ENCODE results near the gene KCNIP3. TPM values are rescaled to one million over a fixed set of nuclear protein-coding genes. Genes with fewer than 3 reads are reported as not detected.

Gene KCNIP3
- total RNA-seq, 1 donor from 2014 or later = 6.0 TPM

DNA sequence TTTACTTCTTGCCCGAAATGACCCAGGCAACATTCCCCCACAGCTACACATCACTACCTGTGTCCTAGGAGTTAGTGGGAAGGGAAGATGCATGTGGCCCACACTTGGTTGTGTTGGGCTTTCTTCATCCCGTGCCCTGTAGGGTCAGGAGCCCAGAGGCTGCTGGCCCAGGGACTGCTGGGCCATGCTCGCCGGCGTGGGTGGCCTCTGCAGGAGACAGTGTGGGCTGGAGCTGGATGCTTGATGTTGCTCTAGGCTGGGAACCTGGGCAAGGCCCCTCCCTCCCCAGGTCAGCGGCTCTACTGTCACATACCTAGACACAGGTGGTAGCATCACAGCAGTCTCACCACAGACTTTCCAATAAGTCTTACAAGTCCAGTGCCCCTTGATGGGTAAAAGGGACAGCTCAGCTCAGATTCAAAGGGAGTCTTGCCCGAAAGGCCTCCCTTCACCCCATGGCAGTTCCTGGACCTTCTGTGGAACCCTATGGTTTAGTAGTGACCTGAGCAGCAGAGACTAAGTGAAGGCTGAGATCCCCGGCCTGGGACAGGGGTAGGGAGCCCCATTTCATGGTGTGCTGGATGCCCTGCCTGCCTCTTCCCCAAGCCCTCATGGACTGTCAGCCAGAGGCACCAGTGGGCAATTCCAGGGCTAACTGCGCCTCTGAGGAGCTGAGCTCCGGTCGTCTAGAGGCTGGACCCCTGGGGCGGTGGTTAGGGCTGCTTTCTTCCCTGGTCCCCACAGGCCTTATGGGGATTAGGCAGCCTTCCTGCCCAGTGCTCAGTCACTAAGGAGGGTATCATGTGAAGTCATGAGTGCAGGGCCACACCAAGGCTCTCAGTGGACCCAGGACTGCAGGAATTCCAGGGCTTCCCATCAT, 59.9 kb downstream of the KCNIP3 start:
- TF ChIP-seq, protein P1, sequence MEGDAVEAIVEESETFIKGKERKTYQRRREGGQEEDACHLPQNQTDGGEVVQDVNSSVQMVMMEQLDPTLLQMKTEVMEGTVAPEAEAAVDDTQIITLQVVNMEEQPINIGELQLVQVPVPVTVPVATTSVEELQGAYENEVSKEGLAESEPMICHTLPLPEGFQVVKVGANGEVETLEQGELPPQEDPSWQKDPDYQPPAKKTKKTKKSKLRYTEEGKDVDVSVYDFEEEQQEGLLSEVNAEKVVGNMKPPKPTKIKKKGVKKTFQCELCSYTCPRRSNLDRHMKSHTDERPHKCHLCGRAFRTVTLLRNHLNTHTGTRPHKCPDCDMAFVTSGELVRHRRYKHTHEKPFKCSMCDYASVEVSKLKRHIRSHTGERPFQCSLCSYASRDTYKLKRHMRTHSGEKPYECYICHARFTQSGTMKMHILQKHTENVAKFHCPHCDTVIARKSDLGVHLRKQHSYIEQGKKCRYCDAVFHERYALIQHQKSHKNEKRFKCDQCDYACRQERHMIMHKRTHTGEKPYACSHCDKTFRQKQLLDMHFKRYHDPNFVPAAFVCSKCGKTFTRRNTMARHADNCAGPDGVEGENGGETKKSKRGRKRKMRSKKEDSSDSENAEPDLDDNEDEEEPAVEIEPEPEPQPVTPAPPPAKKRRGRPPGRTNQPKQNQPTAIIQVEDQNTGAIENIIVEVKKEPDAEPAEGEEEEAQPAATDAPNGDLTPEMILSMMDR (IDR thresholded peaks at IDR 0.05) = no peak
- peaks cover 6% of the 10 kb centered on the region for H3K9me3 Mint-ChIP-seq (ENCODE audit: low read depth)
- peaks cover 12% of the 10 kb centered on the region for H3K4me1 Mint-ChIP-seq (ENCODE audit: low read depth)
- H3K27me3 Mint-ChIP-seq (ENCODE audit: low read depth) = no peaks in the 10 kb centered on the region
- H3K4me3 Mint-ChIP-seq (ENCODE audit: unreplicated experiment) = no peak overlapping the region
- H3K27ac Mint-ChIP-seq (ENCODE audit: unreplicated experiment) = no peak overlapping the region
- no peaks in the 10 kb centered on the region for H3K36me3 Mint-ChIP-seq (ENCODE audit: low read depth)
- peak; percentile 57 for DNase-seq (ENCODE audit: low spot score)

DNA sequence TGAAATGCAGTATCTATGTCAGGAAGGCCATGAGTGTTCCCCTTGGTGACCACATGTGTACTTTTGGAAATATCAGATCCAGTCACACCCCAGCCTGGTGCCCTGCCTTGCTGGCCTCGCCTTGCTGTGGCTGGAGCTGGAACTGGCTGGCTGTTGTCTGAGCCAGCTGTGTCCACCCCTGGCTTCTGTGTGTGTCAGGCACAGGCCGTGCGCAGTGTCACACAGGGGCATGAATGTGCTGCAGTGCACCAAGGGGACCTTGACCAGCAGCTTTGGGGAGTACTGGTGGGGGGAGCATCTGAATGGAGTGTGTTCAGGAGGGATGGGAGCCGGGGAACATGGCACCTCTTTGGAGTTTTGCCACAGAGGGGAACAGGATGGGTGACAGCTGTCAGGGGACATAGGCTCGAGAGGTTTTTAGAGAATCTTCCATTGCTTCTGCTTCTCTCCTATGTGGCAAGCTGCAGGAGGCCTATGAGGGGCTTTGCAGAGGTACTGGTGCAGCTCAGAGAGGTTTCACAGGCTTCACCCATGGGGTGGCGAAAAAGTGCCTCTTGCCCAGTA, 60.7 kb downstream of the KCNIP3 start:
- Mint-ChIP-seq H3K27me3 (ENCODE audit: low read depth) (no peaks in the 10 kb centered on the region), H3K27ac (ENCODE audit: unreplicated experiment) (no peak overlapping the region), H3K9me3 (ENCODE audit: low read depth) (peaks cover 6% of the 10 kb centered on the region), H3K36me3 (ENCODE audit: low read depth) (no peaks in the 10 kb centered on the region), H3K4me3 (ENCODE audit: unreplicated experiment) (no peak overlapping the region), H3K4me1 (ENCODE audit: low read depth) (peaks cover 12% of the 10 kb centered on the region)
- peak; percentile 56 for DNase-seq (ENCODE audit: low spot score)
- TF ChIP-seq, protein P1 (IDR thresholded peaks at IDR 0.05) = no peak

DNA sequence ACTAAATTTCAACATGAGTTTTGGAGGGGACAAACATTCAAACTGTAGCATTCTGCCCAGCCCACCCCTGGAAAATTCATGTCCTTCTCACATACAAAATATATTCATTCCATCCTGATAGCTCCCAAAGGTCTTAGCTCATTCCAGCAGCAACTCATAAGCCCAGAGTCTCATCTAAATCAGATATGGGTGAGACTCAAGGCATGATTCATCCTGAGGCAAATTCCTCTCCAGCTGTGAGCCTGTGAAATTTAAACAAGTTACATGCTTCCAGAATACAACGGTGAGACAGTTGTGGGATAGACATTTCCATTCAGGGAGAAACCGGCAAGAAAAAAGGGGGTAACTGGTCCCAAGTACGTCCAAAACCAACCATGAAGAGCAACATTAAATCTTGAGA, 61.9 kb downstream of the KCNIP3 start:
- Mint-ChIP-seq H3K27ac (ENCODE audit: unreplicated experiment) (no peak overlapping the region), H3K27me3 (ENCODE audit: low read depth) (no peaks in the 10 kb centered on the region), H3K36me3 (ENCODE audit: low read depth) (no peaks in the 10 kb centered on the region), H3K9me3 (ENCODE audit: low read depth) (peaks cover 6% of the 10 kb centered on the region), H3K4me3 (ENCODE audit: unreplicated experiment) (no peak overlapping the region), H3K4me1 (ENCODE audit: low read depth) (peaks cover 12% of the 10 kb centered on the region)
- no peak for DNase-seq (ENCODE audit: low spot score)
- TF ChIP-seq, protein P1 (IDR thresholded peaks at IDR 0.05) = no peak

DNA sequence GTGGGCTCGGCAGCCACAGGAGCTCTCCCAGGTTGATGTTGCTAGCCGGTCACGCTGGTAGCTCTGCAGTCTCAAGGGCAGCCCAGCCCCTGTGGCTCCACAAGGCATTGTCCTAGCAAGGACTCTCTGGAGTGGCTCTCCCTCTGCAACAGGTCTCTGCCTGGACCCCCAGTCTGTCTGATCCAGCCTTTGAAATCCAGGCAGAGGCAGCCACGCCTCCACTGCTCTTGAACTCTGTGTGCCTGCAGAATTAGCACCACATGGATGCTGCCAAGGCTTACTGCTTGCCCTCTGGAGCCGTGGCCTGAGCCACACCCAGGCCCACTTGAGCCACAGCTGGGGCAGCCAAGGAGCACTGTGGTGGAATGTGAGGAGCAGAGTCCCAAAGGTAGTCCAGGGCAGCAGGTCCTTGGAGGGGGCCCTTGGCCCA, 62.4 kb downstream of the KCNIP3 start:
- Mint-ChIP-seq H3K27me3 (ENCODE audit: low read depth) (peaks cover 3% of the 10 kb centered on the region), H3K36me3 (ENCODE audit: low read depth) (no peaks in the 10 kb centered on the region)
- peak; percentile 68 for DNase-seq (ENCODE audit: low spot score)

More for the DNA sequence above, 62.4 kb downstream of the KCNIP3 start:
- Mint-ChIP-seq H3K4me3 (ENCODE audit: unreplicated experiment) (no peak overlapping the region), H3K27ac (ENCODE audit: unreplicated experiment) (no peak overlapping the region), H3K9me3 (ENCODE audit: low read depth) (peaks cover 6% of the 10 kb centered on the region), H3K4me1 (ENCODE audit: low read depth) (peaks cover 12% of the 10 kb centered on the region)
- TF ChIP-seq, protein P1 (IDR thresholded peaks at IDR 0.05) = no peak

Measured in chondrocyte (in vitro differentiated cells).